ENCODE data around the gene HBEGF.

HBEGF gene

DNA sequence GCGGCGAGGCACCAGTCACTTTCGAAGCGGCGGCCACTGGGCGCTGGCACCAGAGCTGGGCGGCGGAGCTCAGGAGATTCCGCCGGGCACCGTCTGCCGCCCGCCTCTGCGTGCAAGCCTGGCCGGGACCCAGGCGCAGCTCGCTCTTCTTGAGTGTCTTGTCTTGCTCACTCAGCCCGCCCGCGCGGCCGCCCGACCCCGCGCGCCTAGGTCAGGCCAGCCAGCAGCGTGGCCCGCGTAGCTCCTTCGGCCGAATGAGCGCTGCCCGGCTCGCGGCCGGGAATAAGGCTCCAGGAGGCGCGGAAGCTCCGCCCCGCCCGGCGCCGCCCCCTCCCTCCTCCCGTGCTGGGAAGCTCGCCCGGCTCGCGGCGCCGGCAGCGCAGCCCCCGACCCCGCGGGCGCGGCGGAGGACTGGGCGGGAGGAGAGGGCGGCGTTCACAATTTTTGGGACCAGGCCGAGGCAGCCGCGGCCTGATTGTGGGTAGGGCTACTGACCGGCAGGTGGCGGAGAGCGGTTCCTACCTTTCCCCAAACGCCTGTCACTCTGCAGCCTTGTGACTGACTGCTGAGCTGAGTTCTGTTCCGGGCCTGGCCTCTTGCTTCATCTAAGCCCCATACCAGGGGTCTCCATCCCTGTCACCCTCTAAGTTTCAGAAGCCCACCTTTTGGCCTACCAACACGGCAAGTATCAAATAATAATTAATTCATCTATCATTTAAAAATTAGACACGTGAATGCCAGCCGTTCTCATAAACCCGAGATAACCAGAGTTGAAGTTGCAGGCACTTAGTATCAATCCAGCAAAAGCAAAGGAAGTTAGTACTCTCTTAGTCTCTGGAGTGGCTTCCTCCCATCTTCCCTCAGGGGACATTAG, at the start of gene HBEGF:
Gene HBEGF, minus strand, starts transcription at position 256 of the 874 bp plus-strand sequence. CDS start 275 bp downstream, outside the sequence.
- no peak for DNase-seq

GRCh38 chr5:140393738-140394137, 47.3 kb upstream of the HBEGF start:
- DNase-seq = no peak

DNA sequence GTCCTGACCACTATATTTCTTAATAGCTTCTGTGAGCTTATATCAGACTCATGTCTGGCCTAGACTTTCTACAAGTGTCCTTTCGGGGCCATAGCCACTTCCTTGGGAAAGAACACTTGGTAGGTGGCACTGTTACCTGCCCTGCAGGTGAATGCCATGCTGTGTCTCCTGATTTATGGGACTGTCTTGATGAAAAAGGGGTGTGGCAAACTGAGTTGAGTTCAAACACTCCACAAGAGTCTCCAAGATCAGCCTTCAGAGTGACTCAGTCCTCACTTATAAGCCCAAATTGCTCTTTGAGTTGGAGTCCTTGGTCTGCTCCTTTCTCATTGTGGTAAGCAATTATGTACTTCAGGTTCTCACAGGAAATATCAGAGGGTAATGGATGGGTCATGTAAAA, 45.3 kb upstream of the HBEGF start:
- DNase-seq = no peak

DNA sequence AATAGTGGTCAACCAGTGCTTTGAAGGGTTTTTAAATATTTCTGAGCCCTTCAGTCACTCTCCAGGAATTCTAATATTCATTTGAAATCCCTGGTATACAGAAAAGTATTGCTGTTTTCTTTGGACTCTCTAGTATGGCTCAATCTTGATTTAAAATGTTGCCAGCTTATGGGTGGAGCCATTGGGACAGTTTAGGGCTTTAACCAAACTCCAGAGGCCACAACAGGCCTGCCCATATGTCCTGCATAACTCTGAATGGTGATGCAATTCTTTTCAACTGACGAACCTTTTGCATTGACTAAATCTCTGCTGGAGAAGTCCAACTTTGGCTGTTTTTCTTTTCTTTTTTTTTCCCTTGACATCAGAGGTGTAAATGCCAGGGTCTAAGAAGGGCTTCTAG, 44.9 kb upstream of the HBEGF start:
- DNase-seq = no peak

DNA sequence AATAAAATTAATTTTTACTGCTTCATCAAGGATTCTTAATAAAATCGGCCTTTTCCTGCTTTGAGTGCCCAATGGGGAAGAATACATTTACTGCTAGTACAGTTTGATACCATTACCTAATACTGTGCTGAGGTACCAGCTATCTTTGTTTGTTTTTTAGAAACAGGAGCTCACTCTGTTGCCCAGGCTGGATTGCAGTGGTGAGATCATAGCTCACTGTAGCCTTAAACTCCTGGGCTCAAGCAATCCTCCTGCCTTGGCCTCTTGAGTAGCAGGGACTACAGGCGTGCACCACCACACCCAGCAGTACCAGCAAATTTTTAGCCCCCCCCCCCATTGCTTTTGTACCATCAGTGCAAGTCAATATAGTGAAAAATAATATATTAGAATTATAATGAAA, 41.6 kb upstream of the HBEGF start:
- DNase-seq = no peak

- DNase-seq = no peak
Measured at GRCh38 chr5:140383300-140383699, 36.9 kb upstream of the HBEGF start.

DNA sequence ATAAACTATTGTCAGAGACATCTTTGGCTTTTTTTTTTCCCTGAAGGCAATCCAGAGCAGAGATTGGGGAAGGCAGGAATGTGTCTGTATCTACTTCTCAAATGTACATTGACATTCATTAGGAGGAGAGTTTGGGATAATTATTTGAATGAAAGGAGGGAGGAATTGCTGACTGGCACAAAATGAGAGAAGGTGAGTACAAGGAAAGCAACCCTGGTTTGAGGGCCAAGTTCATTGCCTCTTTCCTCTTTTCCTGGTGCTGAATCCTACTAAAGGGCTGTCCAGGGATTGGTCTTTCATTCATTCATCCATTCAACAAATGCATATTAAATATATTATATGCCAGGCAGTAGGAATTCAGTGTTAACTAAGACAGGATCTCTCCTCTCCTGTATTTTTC, 36.5 kb upstream of the HBEGF start:
- no peak for DNase-seq

GRCh38 chr5:140381972-140382371, 35.6 kb upstream of the HBEGF start:
- DNase-seq = no peak

- no peak for DNase-seq
Measured at GRCh38 chr5:140381351-140381750, 34.9 kb upstream of the HBEGF start.

DNA sequence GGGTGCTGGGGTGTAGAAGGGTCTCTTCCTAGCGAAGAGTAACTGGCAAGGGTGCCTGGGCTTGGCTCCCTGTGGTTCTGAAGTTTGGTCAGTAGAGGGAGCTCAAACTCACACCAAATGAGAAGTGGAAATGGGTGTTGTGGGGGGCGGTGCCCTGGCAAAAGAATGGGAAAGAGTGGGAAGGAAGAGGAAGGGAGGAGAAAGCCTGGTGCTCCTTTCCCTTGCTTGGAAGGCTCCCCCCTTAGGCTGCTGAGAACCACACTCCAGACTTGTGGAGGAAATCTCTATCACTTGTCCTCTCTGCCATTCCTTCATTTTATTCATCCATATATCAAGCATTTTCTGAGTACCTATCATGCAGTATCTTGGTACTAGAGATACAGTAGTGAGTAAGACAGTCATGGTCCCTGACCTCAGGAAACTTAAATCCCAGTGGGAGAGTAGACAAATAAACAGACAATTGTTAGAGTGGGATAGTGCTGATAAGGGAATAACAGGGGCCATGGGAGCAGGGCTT, 26.6 kb upstream of the HBEGF start:
- no peak for DNase-seq

GRCh38 chr5:140371356-140372151, 25.2 kb upstream of the HBEGF start:
- no peak for DNase-seq

GRCh38 chr5:140367256-140368013, 21.0 kb upstream of the HBEGF start:
- no peak for DNase-seq

DNA sequence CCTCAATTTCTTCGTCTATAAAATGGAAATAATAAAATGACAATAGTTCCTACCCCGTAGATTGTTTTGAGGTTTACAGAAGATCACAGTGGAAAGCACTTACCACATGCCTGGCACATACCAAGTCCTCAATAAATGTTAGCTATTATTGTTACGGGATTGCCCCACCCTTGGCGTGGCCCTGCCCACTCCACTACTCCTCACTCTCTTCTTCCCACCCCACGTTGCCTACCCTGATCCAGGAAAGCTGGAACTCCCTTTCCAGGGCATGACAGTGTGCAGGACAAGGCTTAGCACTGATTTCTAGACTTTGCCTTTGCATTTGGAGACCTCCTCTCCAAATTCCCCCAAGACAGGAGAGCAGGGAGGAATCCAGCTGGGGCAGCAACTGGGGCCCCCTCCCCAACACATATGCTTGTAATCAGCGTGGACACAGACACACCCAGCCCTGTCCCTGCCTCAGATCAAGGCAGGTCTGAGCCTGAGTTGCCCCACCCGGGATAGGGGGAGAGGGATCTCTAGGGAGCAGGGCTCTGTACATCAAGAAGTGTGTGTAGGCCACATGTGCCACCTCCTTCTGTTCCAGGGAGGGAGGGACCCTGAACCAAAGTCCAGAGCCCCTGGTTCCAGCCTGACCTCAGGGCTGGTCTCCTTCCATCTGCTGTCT, 20.3 kb upstream of the HBEGF start:
- no peak for DNase-seq

DNA sequence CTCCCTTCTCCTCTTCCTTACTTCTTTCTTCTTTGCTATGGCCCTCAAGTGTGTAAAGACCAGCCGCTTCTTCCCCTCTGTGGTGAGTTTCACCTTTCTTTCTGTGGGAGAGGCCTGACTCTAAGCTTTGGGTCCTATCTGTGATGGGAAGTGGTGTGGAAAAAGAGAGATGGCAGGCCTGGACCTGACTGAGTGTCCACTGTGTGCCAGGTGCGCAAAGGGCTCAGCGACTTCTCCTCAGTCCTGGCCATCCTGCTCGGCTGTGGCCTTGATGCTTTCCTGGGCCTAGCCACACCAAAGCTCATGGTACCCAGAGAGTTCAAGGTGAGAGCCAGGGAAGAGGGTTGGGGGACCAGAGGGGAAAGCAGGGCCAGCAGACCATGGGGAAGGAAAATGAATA, 19.5 kb upstream of the HBEGF start:
- DNase-seq = no peak

GRCh38 chr5:140365282-140365681, 18.9 kb upstream of the HBEGF start:
- no peak for DNase-seq

DNA sequence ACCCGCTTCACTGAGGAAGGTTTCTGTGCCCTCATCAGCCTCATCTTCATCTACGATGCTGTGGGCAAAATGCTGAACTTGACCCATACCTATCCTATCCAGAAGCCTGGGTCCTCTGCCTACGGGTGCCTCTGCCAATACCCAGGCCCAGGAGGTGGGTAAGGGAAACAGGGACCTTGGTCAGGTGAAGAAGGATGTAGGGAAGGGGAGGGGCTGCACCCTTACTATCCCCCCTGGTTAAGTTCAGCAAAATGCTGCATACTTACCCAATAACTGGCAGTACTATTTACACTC, 18.0 kb upstream of the HBEGF start:
- no peak for DNase-seq

DNA sequence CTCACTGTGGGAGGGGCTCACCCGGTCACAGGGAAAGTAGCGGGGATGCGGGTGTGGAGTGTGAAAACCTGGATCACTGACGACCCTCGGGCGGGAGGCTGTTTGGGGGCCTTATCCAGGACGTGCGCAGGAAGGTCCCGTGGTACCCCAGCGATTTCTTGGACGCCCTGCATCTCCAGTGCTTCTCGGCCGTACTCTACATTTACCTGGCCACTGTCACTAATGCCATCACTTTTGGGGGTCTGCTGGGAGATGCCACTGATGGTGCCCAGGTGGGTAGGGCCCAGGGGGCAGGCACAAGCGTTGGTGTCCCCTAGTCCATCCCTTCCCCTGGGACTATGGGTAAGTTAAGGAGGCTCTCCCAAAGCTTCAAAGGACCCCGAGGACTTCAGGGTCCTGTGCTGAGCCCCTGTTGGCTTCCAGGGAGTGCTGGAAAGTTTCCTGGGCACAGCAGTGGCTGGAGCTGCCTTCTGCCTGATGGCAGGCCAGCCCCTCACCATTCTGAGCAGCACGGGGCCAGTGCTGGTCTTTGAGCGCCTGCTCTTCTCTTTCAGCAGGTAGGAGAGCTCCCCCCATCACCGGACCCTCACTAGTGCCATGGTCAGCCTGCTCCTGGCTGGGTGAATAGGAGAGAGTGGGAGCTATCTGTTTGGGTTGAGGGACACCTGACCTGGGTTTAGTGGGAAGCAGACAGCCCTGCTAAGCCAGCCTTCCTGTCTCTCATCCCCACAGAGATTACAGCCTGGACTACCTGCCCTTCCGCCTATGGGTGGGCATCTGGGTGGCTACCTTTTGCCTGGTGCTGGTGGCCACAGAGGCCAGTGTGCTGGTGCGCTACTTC, 17.4 kb upstream of the HBEGF start:
- no peak for DNase-seq

GRCh38 chr5:140362875-140363630, 16.6 kb upstream of the HBEGF start:
- no peak for DNase-seq

DNA sequence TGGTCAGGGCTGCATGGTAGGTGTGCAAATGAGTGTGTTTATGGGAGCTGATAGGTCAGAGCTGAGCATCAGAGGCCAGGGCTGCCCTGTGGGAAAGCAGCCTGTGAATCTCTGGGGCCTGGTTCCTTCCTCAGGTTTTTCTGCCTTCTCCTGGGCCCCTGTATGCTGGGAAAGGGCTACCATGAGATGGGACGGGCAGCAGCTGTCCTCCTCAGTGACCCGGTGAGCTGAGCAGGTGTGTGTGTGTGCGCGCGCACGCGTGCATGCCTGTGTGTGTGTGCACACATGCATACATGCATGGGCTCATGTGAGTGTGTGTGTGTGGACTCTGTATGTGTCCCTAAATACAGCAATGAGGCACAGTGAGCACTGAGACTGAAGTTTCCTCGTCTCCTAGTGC, 15.9 kb upstream of the HBEGF start:
- no peak for DNase-seq

GRCh38 chr5:140361901-140362300, 15.5 kb upstream of the HBEGF start:
- no peak for DNase-seq
